ENCODE results near the gene INSR.

DNA sequence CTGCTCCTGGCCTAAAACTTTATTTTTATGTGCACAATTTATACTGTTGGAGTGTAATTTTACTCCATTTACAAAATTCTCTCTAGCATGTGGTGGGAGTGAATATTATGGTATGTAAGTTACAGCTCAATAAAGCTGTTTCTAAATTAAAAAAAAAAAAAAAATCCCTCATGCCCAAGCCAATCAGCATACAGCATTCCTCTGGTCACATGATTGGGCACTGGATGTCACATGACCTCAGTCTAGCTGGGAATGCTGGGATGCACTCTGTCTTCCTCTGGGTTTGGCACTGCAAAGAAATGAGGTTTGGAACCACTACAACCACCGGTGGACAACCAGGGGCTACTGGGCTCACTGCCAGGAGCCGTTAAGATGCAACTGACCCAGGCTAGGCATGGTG, 157.1 kb downstream of the INSR start:
- TF ChIP-seq, protein P1, sequence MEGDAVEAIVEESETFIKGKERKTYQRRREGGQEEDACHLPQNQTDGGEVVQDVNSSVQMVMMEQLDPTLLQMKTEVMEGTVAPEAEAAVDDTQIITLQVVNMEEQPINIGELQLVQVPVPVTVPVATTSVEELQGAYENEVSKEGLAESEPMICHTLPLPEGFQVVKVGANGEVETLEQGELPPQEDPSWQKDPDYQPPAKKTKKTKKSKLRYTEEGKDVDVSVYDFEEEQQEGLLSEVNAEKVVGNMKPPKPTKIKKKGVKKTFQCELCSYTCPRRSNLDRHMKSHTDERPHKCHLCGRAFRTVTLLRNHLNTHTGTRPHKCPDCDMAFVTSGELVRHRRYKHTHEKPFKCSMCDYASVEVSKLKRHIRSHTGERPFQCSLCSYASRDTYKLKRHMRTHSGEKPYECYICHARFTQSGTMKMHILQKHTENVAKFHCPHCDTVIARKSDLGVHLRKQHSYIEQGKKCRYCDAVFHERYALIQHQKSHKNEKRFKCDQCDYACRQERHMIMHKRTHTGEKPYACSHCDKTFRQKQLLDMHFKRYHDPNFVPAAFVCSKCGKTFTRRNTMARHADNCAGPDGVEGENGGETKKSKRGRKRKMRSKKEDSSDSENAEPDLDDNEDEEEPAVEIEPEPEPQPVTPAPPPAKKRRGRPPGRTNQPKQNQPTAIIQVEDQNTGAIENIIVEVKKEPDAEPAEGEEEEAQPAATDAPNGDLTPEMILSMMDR (IDR thresholded peaks at IDR 0.05), result no peak
- TF ChIP-seq POLR2A (IDR thresholded peaks at IDR 0.05), result no peak
